Measurements from ENCODE around the gene TCAP.

DNA sequence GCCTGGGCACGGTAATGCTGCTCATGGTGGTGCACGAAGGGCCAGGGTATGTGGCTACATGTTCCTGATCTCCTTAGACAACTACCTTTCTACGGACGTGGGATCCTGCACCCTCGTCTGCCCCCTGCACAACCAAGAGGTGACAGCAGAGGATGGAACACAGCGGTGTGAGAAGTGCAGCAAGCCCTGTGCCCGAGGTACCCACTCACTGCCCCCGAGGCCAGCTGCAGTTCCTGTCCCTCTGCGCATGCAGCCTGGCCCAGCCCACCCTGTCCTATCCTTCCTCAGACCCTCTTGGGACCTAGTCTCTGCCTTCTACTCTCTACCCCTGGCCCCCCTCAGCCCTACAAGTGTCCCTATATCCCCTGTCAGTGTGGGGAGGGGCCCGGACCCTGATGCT lies 46.7 kb downstream of the TCAP start:
- TF ChIP-seq CTCF (IDR thresholded peaks at IDR 0.05; ENCODE audit: low read length) (no peak), EZH2 (IDR thresholded peaks at IDR 0.05; ENCODE audit: borderline replicate concordance, low read length) (no peak)

All from OCI-LY1 (cell line).